ENCODE results near the gene SLC22A23.

- TF ChIP-seq CTCF (IDR thresholded peaks at IDR 0.05) (no peak), ZFX (IDR thresholded peaks at IDR 0.05; ENCODE audit: borderline replicate concordance) (no peak)
These were observed 120.6 kb downstream of the SLC22A23 start for GRCh38 chr6:3336066-3336786.

Data from 22Rv1 (cell line).